Activated CD8-positive, alpha-beta T cell treated with anti-CD3 and anti-CD28 coated beads, Interleukin-2, amount 10 ng/mL, durations not matched to agents 7 days and 5 days (primary cell): ENCODE measurements around the gene TPD52L1. TPM values are rescaled to one million over a fixed set of nuclear protein-coding genes. Genes with fewer than 3 reads are reported as not detected.
"Not testable (repeated sequence)": the region's sequence is repeated elsewhere in the genome, so short reads cannot be mapped to it uniquely, and the experiment has no call there.

Source experiments
- ATAC-seq: fragments of 150-1000 bp; cut with Tn5 transposase; one replicate; pipeline ENCODE4 v1.10.0; 2021; ENCODE audit warnings: moderate library complexity
- CTCF ChIA-PET: fragments of 350-600 bp; sonication (Branson Sonifier 250); formaldehyde crosslinking; loops from one replicate; lab custom pipeline; 2021; ENCODE audit warnings: antibody characterized with exemption; lab: Charles Lee
- POLR2A ChIA-PET: fragments of 350-600 bp; sonication (Branson Sonifier 250); formaldehyde crosslinking; loops from one replicate; lab custom pipeline; 2021; ENCODE audit warnings: antibody characterized with exemption; lab: Charles Lee
- DNase-seq: peaks from one replicate; pipeline ENCODE4 v3.0.0-alpha.2; 2020
- H3K27ac Mint-ChIP-seq: one replicate; pipeline ENCODE4 v1.8.0; 2021; ENCODE audit warnings: mild to moderate bottlenecking, mixed read lengths
- H3K27me3 Mint-ChIP-seq: one replicate; pipeline ENCODE4 v1.8.0; 2021; ENCODE audit warnings: low read depth, mixed read lengths
- H3K36me3 Mint-ChIP-seq: one replicate; pipeline ENCODE4 v1.8.0; 2021; ENCODE audit warnings: low read depth, mixed read lengths
- H3K4me1 Mint-ChIP-seq: one replicate; pipeline ENCODE4 v1.8.0; 2021; ENCODE audit warnings: low read depth, mixed read lengths
- H3K4me3 Mint-ChIP-seq: one replicate; pipeline ENCODE4 v1.8.0; 2021; ENCODE audit warnings: mild to moderate bottlenecking, mixed read lengths
- H3K9me3 Mint-ChIP-seq: one replicate; pipeline ENCODE4 v1.8.0; 2022; ENCODE audit warnings: mixed read lengths; ENCODE audit not compliant: insufficient read depth
- total RNA-seq, 2 experiments: library from RNA; stranded (reverse); gene quantifications; one replicate each; pipeline ENCODE4 v1.2.3, GENCODE V29; 2021

The TPD52L1 gene
- total RNA-seq, 2 experiments from 2014 or later: not detected

DNA sequence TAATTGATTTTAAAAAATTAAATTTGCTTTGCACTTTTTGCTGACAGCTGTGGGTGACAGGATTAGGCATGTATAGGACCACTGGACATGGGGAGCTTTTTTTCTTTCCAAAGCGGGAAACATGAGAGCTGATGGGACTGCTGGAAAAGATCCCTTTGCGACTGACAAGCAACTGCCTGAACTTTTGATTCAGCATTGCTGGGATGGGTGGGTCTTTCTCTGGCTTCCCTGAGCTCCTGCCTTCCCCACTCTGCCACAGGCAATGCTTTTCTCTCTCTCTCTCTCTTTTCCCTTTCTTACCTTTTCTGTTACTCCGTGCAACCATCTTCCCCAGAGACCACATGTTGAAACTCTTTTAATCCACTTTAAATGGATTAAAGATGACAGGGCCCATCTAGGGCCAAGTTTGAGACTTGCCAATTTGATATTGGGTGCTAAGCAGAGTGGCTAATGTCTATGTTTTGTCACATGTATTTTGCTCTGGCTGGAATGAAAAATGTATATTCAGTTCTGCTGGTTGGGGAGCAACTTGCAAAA is 33.5 kb upstream of the TPD52L1 start:
- Mint-ChIP-seq H3K9me3 (no peaks in the 10 kb centered on the region), H3K36me3 (no peaks in the 10 kb centered on the region), H3K4me1 (no peaks in the 10 kb centered on the region), H3K27me3 (peaks cover 6% of the 10 kb centered on the region), H3K4me3 (no peak overlapping the region), H3K27ac (no peak overlapping the region)
- ATAC-seq: no peak
- ChIA-PET CTCF (no interaction called here), POLR2A (no interaction called here)
- DNase-seq: no peak

GRCh38 chr6:125121894-125122293 is 31.7 kb upstream of the TPD52L1 start:
- Mint-ChIP-seq H3K4me3 (no peak overlapping the region), H3K27ac (no peak overlapping the region), H3K9me3 (no peaks in the 10 kb centered on the region), H3K36me3 (no peaks in the 10 kb centered on the region), H3K4me1 (no peaks in the 10 kb centered on the region), H3K27me3 (no peaks in the 10 kb centered on the region)
- CTCF ChIA-PET: no interaction called here
- no peak for DNase-seq
- no peak for ATAC-seq
- POLR2A ChIA-PET: no interaction called here

GRCh38 chr6:125123051-125123450 is 30.5 kb upstream of the TPD52L1 start:
- Mint-ChIP-seq H3K4me1 (no peaks in the 10 kb centered on the region), H3K36me3 (no peaks in the 10 kb centered on the region), H3K27ac (no peak overlapping the region), H3K9me3 (no peaks in the 10 kb centered on the region), H3K27me3 (no peaks in the 10 kb centered on the region), H3K4me3 (no peak overlapping the region)
- ATAC-seq: no peak
- POLR2A ChIA-PET: no interaction called here
- CTCF ChIA-PET: no interaction called here
- DNase-seq: no peak

DNA sequence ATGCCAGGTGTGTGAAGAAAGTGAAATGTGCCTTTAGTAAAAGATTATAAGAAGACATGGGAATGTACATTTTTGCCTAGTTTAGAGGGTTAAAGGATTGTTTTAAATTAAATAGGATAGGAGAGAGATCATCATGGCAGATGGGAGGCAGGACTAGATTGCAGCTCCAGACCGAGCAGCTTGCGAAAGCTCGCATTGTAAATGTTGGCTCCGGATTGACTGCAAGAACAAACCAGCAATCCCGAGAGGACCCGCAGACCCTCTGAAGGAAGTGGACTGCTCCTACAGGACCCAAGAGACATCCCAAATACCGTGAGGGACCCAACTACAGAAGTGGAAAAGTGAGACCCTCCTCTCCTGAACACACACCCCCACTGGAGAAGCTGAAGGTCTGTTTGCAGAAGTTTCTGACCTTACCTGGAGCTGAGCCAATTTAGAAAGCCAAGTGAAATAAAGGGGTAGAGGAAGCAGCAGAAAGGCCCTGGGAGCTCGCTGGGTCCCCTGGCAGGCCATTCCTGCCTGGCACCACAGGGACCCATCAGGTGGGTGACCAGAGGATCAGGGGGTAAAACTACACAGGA is 30.0 kb upstream of the TPD52L1 start:
- Mint-ChIP-seq H3K4me1 (no peaks in the 10 kb centered on the region), H3K27me3 (no peaks in the 10 kb centered on the region), H3K4me3 (no peak overlapping the region), H3K9me3 (no peaks in the 10 kb centered on the region), H3K27ac (no peak overlapping the region), H3K36me3 (no peaks in the 10 kb centered on the region)
- POLR2A ChIA-PET: no interaction called here
- ATAC-seq (no peak), DNase-seq (no peak)
- CTCF ChIA-PET: no interaction called here

GRCh38 chr6:125124049-125124669 is 29.4 kb upstream of the TPD52L1 start:
- no peak overlapping the region for H3K4me3 Mint-ChIP-seq
- ATAC-seq (no peak), DNase-seq (no peak)
- ChIA-PET POLR2A (no interaction called here), CTCF (no interaction called here)
- no peaks in the 10 kb centered on the region for H3K9me3 Mint-ChIP-seq
- H3K36me3 Mint-ChIP-seq: no peaks in the 10 kb centered on the region
- H3K27ac Mint-ChIP-seq: no peak overlapping the region
- peaks cover under 1% of the 10 kb centered on the region for H3K27me3 Mint-ChIP-seq
- no peaks in the 10 kb centered on the region for H3K4me1 Mint-ChIP-seq

DNA sequence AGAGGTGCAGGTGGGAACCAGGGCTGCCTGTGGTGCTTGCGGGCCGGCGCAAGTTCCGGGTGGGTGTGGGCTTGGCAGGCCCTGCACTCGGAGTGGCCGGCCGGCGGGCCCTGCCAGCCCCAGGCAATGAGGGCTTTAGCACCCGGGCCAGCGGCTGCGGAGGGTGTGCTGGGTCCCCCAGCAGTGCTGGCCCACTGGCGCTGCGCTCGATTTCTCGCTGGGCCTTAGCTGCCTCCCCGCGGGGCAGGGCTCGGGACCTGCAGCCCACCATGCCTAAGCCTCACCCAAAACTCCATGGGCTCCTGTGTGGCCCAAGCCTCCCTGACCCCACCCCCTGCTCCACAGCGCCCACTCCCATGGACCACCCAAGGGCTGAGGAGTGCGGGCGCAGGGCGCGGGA is 27.7 kb upstream of the TPD52L1 start:
- CTCF ChIA-PET, ATAC-seq, H3K4me3 Mint-ChIP-seq, H3K9me3 Mint-ChIP-seq, DNase-seq, POLR2A ChIA-PET, H3K4me1 Mint-ChIP-seq, H3K27ac Mint-ChIP-seq, H3K27me3 Mint-ChIP-seq, H3K36me3 Mint-ChIP-seq: not testable (repeated sequence)

DNA sequence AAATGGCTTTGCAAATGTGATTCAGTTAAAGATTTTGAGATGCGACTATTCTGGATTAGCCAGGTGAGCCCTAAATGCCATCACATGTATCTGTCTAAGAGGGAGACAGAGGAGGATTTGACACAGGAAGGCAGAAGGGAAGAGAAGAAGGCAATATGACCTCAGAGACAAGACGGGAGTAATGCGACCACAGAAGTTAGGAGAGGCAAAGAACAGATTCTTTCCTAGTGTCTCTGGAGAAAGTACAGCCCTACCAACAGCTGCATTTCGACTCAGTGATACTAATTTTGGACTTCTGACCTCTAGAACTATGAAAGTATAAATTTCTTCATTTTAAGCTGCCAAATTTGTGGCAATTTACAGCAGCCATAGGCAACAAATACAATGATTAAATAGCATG is 24.2 kb upstream of the TPD52L1 start:
- H3K4me3 Mint-ChIP-seq: no peak overlapping the region
- ChIA-PET POLR2A (no interaction called here), CTCF (no interaction called here)
- H3K4me1 Mint-ChIP-seq: no peaks in the 10 kb centered on the region
- ATAC-seq (no peak), DNase-seq (no peak)
- no peaks in the 10 kb centered on the region for H3K36me3 Mint-ChIP-seq
- no peaks in the 10 kb centered on the region for H3K9me3 Mint-ChIP-seq
- no peak overlapping the region for H3K27ac Mint-ChIP-seq
- peaks cover 6% of the 10 kb centered on the region for H3K27me3 Mint-ChIP-seq

- H3K9me3 Mint-ChIP-seq: no peaks in the 10 kb centered on the region
- DNase-seq (no peak), ATAC-seq (no peak)
- CTCF ChIA-PET: no interaction called here
- no peaks in the 10 kb centered on the region for H3K4me1 Mint-ChIP-seq
- POLR2A ChIA-PET: no interaction called here
- no peaks in the 10 kb centered on the region for H3K36me3 Mint-ChIP-seq
- no peak overlapping the region for H3K27ac Mint-ChIP-seq
- no peak overlapping the region for H3K4me3 Mint-ChIP-seq
- H3K27me3 Mint-ChIP-seq: peaks cover 9% of the 10 kb centered on the region
Observed at GRCh38 chr6:125132058-125132457, 21.5 kb upstream of the TPD52L1 start.

DNA sequence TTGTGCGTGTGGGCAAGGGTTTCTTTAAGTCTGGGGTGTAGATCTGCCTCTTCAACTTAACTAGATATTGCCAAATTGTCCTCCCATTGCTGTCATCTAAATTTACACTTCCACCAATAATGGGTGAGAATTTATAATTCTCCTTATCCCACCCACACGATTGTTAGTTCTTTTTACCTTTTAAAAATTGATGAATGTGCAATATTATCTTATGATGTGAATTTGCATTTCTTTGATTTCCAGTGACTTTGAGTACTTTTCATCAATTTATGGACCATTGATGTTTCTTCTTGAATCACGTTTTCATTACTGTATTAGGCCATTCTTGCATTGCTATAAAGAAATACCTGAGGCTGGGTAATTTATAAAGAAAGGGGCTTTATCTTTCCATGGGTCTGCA is 17.2 kb upstream of the TPD52L1 start:
- no peak overlapping the region for H3K27ac Mint-ChIP-seq
- H3K4me3 Mint-ChIP-seq: no peak overlapping the region
- ChIA-PET POLR2A (no interaction called here), CTCF (no interaction called here)
- ATAC-seq: no peak
- no peaks in the 10 kb centered on the region for H3K4me1 Mint-ChIP-seq
- no peaks in the 10 kb centered on the region for H3K36me3 Mint-ChIP-seq
- DNase-seq: no peak
- H3K27me3 Mint-ChIP-seq: peaks cover 5% of the 10 kb centered on the region
- H3K9me3 Mint-ChIP-seq: no peaks in the 10 kb centered on the region

DNA sequence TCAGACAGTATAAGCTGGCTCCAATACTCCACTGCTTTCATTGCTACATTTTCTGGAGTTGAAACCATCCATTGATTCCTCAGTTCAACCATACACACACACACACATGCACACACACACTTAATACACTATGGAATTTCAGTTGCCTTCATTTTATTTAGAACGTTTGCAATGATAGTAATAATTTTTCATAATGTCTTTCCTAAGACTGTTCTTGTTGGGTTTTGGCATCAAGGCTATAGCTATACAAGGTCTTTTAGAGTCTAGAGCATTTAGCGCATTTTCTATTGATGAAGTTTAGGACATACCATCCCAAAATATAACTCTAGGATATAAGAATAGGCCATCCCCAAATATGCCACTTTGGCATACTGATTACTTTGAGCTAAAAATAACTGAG is 15.5 kb upstream of the TPD52L1 start:
- Mint-ChIP-seq H3K9me3 (no peaks in the 10 kb centered on the region), H3K27me3 (peaks cover 5% of the 10 kb centered on the region), H3K4me3 (no peak overlapping the region), H3K36me3 (no peaks in the 10 kb centered on the region), H3K4me1 (no peaks in the 10 kb centered on the region), H3K27ac (no peak overlapping the region)
- DNase-seq (no peak), ATAC-seq (no peak)
- ChIA-PET POLR2A (no interaction called here), CTCF (no interaction called here)

DNA sequence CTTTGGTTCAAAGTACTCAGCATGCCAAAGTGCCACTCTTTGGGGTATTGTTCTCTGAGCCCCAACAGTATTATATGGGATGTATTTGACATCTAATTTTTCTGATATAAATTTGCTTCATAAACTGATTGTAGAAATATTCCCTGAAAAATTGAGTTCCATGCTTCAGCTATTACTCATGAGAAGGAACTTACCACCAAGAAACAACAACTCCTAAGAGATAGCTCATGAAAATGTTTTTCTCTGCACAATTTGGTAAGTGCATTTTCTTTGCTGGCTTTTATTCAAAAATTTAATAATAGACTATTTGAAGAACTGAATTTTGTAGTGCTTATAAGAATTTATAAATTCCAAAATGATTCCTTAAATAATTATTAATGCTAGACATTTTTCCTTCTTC is 12.8 kb upstream of the TPD52L1 start:
- H3K4me3 Mint-ChIP-seq: no peak overlapping the region

GRCh38 chr6:125142618-125143017 is 11.0 kb upstream of the TPD52L1 start:
- no peaks in the 10 kb centered on the region for H3K36me3 Mint-ChIP-seq
- no peak for ATAC-seq
- peaks cover 2% of the 10 kb centered on the region for H3K27me3 Mint-ChIP-seq
- H3K4me1 Mint-ChIP-seq: no peaks in the 10 kb centered on the region
- POLR2A ChIA-PET: no interaction called here
- H3K9me3 Mint-ChIP-seq: no peaks in the 10 kb centered on the region
- no peak overlapping the region for H3K4me3 Mint-ChIP-seq
- CTCF ChIA-PET: interaction anchor here (1.1 kb wide), 1 partner anchor 11 kb away, joined by 3 read pairs; the partner anchor contains the start of gene TPD52L1
- no peak overlapping the region for H3K27ac Mint-ChIP-seq
- no peak for DNase-seq

More for the DNA sequence above, 12.8 kb upstream of the TPD52L1 start:
- Mint-ChIP-seq H3K36me3 (no peaks in the 10 kb centered on the region), H3K27me3 (peaks cover 3% of the 10 kb centered on the region), H3K9me3 (no peaks in the 10 kb centered on the region), H3K27ac (no peak overlapping the region), H3K4me1 (no peaks in the 10 kb centered on the region)
- no peak for DNase-seq
- ChIA-PET CTCF (interaction anchor here (1.6 kb wide), 1 partner anchor 13 kb away, joined by 5 read pairs; the partner anchor contains the start of gene TPD52L1), POLR2A (no interaction called here)
- ATAC-seq: no peak
